LNCaP clone FGC (cell line): ENCODE results near the gene ZFC3H1.
A peak's percentile ranks its signal among the peaks of the same experiment; 100 is the strongest.

Source experiments
- DNase-seq: peaks from one replicate; pipeline ENCODE4 v3.0.0-alpha.2; 2011; ENCODE audit warnings: low read depth
- H3K4me3 ChIP-seq: 2 replicates; pipeline ENCODE4 v1.5.1; 2011; ENCODE audit warnings: mild to moderate bottlenecking, low read depth, low read length, control low read depth
- TF ChIP-seq, protein P1 (sequence below): IDR thresholded peaks from 2 replicates; pipeline ENCODE4 v1.5.1; 2012; ENCODE audit warnings: mild to moderate bottlenecking; ENCODE audit not compliant: control insufficient read depth, insufficient read depth; ENCODE audit errors: extremely low read depth

The ZFC3H1 gene

DNA sequence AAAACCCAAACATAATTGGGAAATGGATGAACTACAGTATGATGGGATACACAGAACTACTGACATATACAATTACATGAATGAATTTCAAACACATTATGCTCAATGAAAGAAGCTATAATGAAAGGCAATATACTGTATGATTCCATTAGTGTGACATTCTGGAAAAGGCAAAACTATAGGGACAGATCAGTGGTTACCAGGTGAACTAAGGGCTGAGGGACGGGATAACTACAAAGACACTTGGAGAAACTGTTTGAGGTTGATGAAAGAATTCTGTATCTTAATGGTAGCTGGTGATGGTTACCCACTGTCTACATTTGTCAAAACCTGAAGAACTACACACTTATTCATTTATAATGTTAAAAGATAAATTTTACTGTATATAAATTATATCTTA, 7.7 kb downstream of the ZFC3H1 start:
- no peak for DNase-seq
- H3K4me3 ChIP-seq, result no peak overlapping the region
- TF ChIP-seq, protein P1, sequence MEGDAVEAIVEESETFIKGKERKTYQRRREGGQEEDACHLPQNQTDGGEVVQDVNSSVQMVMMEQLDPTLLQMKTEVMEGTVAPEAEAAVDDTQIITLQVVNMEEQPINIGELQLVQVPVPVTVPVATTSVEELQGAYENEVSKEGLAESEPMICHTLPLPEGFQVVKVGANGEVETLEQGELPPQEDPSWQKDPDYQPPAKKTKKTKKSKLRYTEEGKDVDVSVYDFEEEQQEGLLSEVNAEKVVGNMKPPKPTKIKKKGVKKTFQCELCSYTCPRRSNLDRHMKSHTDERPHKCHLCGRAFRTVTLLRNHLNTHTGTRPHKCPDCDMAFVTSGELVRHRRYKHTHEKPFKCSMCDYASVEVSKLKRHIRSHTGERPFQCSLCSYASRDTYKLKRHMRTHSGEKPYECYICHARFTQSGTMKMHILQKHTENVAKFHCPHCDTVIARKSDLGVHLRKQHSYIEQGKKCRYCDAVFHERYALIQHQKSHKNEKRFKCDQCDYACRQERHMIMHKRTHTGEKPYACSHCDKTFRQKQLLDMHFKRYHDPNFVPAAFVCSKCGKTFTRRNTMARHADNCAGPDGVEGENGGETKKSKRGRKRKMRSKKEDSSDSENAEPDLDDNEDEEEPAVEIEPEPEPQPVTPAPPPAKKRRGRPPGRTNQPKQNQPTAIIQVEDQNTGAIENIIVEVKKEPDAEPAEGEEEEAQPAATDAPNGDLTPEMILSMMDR, result no peak

GRCh38 chr12:71655495-71655894, 8.2 kb downstream of the ZFC3H1 start:
- no peak for DNase-seq
- no peak overlapping the region for H3K4me3 ChIP-seq
- TF ChIP-seq, protein P1, result no peak

- TF ChIP-seq, protein P1, result no peak
- peak; percentile 52 for DNase-seq
- H3K4me3 ChIP-seq, result no peak overlapping the region
Measured at GRCh38 chr12:71654200-71654599, 9.4 kb downstream of the ZFC3H1 start.

- no peak for DNase-seq
- no peak overlapping the region for H3K4me3 ChIP-seq
- TF ChIP-seq, protein P1, result no peak
Measured at GRCh38 chr12:71653137-71653536, 10.5 kb downstream of the ZFC3H1 start.

GRCh38 chr12:71652656-71653055, 11.0 kb downstream of the ZFC3H1 start:
- TF ChIP-seq, protein P1, result no peak
- no peak overlapping the region for H3K4me3 ChIP-seq
- no peak for DNase-seq

GRCh38 chr12:71649401-71649800, 14.2 kb downstream of the ZFC3H1 start:
- no peak for DNase-seq

GRCh38 chr12:71648537-71648936, 15.1 kb downstream of the ZFC3H1 start:
- TF ChIP-seq, protein P1, result no peak

More at GRCh38 chr12:71649401-71649800, 14.2 kb downstream of the ZFC3H1 start:
- TF ChIP-seq, protein P1, result no peak
- no peak overlapping the region for H3K4me3 ChIP-seq

More at GRCh38 chr12:71648537-71648936, 15.1 kb downstream of the ZFC3H1 start:
- H3K4me3 ChIP-seq, result no peak overlapping the region
- no peak for DNase-seq
